Retinal pigment epithelial cell (primary cell): ENCODE data around the gene GPD2.

Source experiments
- DNase-seq: peaks from one replicate; pipeline ENCODE4 v3.0.0-alpha.2; 2010; ENCODE audit warnings: low read depth
- H3K4me3 ChIP-seq: 2 replicates; pipeline ENCODE4 v1.5.1; 2011; ENCODE audit warnings: mild to moderate bottlenecking, low read length, control low read depth, moderate library complexity
- CTCF ChIP-seq: conservative IDR thresholded peaks from 2 replicates; pipeline ENCODE4 v1.5.1; 2011; ENCODE audit warnings: low read depth, low read length, control low read depth, inconsistent platforms

GPD2 gene

DNA sequence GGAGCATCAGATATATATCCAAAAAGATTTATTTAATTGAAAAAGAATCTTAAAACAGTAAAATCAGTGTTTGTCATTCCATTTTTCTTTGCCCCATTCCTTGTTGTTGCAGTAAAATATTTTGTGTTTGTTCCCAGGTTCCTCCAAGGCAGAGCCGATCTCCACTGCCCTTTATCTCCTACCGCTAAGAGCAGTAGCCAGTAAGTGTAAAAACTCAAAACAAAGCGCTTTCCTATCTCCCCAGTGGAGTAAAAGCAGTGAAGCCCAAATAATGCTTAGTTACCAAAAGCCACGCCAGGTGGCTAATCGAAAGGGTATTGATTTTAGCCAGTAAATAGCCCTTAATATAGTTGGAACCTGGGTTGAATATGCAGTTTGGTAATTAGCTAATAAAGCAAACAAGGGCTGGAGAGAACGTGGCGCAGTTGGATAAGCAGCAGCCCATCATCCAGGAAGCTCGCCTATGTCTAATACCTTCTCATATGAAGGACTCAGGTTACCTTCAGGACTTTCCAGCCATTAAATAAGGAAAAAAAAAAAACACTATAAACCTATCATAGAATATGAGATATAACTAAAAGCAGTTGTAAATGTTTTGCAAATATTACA lies 12.4 kb upstream of the GPD2 start:
- no peak for DNase-seq
- TF ChIP-seq CTCF = no peak
- no peak overlapping the region for H3K4me3 ChIP-seq

- no peak for DNase-seq
- H3K4me3 ChIP-seq = no peak overlapping the region
- TF ChIP-seq CTCF = no peak
Measured at GRCh38 chr2:156427074-156427473, 9.1 kb upstream of the GPD2 start.

- TF ChIP-seq CTCF = no peak
- no peak for DNase-seq
- H3K4me3 ChIP-seq = no peak overlapping the region
Measured at GRCh38 chr2:156429211-156429610, 7.0 kb upstream of the GPD2 start.

DNA sequence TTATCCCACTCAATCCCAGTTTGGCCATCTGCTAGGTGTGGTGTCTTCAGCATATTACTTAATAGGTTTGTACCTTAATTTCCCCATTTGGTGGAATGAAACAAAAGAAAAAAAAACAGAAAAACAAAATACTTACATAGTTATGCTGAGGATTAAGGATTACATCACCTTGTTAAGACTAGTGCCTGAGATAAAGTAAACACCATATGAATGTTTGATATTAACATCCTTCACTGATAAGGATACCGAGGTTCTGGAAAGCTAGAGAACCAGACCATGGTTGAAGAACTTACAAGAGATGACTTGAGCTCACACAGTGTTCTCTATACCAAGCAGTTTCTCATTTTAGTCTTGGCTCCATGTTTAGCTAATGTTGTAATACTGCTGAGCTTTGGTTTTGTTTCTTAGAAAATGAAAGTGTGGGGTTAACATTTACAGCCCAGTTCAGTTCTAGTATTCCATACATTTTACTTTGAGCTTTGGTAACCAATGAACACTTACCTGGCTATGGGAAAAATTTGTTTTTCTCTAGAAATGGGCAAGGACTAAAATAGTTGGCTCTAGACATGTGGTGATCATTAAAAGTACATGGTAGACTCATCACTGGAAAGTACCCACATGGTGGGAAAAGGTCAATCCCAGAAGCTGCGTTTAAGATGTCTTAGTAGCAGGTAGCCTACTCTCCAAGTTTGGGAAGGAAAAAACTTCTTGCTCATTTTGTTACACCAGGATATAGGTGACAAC lies 5.8 kb upstream of the GPD2 start:
- DNase-seq = no peak
- H3K4me3 ChIP-seq = no peak overlapping the region
- TF ChIP-seq CTCF = no peak

DNA sequence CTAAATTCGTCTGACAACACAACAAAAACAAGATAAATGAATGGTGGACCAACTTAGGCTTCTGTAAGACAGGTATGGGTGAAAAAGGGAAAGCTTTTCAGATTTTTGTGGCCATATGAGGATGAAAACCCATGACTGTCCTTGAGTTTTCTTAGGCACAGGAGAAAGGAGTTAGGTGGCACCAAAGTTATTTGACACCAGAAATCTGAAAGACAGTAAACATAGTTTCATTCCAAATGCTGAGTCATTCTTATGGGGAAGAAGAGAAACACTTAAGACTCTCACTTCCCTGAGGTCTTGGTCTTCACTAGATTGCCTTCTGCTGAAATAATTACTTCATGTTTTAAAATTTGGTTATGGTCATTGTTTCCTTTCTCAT lies 5.2 kb upstream of the GPD2 start:
- TF ChIP-seq CTCF = no peak
- DNase-seq = no peak
- H3K4me3 ChIP-seq = no peak overlapping the region

GRCh38 chr2:156434461-156435291 lies 1.5 kb upstream of the GPD2 start:
- DNase-seq = no peak
- TF ChIP-seq CTCF = no peak

More at GRCh38 chr2:156434461-156435291, 1.5 kb upstream of the GPD2 start:
- peak overlapping the region; percentile 72 for H3K4me3 ChIP-seq
